Suprapubic skin (tissue), 3 donors: Measurements from ENCODE around the gene TMEM60.

Source experiments
- POLR2A ChIP-seq, 2 donors: fragments of 450-650 bp; IDR thresholded peaks; one replicate each; pipeline ENCODE4 v1.6.1; 2017; ENCODE audit warnings: antibody characterized with exemption in 2 of 2, mild to moderate bottlenecking in 2 of 2, moderate library complexity in 2 of 2
- TF ChIP-seq, protein P1 (sequence below), 2 donors: fragments of 200-600 bp in 1 of 2; fragments of 450-650 bp in 1 of 2; sonication (generic) in 1 of 2; IDR thresholded peaks; one replicate each; pipeline ENCODE4 v1.5.1; 2016 to 2019; ENCODE audit warnings: antibody characterized with exemption in 2 of 2, mild to moderate bottlenecking in 1 of 2, moderate library complexity in 1 of 2

GRCh38 chr7:77796109-77796508 is 2.1 kb downstream of the TMEM60 start:
- TF ChIP-seq, protein P1, sequence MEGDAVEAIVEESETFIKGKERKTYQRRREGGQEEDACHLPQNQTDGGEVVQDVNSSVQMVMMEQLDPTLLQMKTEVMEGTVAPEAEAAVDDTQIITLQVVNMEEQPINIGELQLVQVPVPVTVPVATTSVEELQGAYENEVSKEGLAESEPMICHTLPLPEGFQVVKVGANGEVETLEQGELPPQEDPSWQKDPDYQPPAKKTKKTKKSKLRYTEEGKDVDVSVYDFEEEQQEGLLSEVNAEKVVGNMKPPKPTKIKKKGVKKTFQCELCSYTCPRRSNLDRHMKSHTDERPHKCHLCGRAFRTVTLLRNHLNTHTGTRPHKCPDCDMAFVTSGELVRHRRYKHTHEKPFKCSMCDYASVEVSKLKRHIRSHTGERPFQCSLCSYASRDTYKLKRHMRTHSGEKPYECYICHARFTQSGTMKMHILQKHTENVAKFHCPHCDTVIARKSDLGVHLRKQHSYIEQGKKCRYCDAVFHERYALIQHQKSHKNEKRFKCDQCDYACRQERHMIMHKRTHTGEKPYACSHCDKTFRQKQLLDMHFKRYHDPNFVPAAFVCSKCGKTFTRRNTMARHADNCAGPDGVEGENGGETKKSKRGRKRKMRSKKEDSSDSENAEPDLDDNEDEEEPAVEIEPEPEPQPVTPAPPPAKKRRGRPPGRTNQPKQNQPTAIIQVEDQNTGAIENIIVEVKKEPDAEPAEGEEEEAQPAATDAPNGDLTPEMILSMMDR (IDR thresholded peaks at IDR 0.05) = no peak
- TF ChIP-seq POLR2A (IDR thresholded peaks at IDR 0.05) = no peak
